SK-N-SH treated with all-trans-retinoic acid at 6 μM for 48 hours (cell line): ENCODE measurements around the gene SLC29A3.

Experiments
- ATAC-seq: fragments of 200-7000 bp; cut with Tn5 transposase; 3 replicates; pipeline ENCODE4 v1.9.1; 2020; ENCODE audit warnings: mild to moderate bottlenecking, moderate library complexity
- BACH2 ChIP-seq: fragments of 250-450 bp; sonication (Bioruptor Pico); IDR thresholded peaks from 2 replicates; pipeline ENCODE4 v1.9.0; 2021; ENCODE audit warnings: mild to moderate bottlenecking, borderline replicate concordance
- CSDC2 ChIP-seq: fragments of 250-450 bp; sonication (Bioruptor Pico); IDR thresholded peaks from 2 replicates; pipeline ENCODE4 v1.5.0; 2020; ENCODE audit warnings: mild to moderate bottlenecking, moderate library complexity
- ESRRG ChIP-seq: fragments of 250-450 bp; sonication (Bioruptor Pico); IDR thresholded peaks from 2 replicates; pipeline ENCODE4 v1.6.1; 2021; ENCODE audit warnings: mild to moderate bottlenecking
- ISL1 ChIP-seq: fragments of 250-450 bp; sonication (Bioruptor Pico); IDR thresholded peaks from 2 replicates; pipeline ENCODE4 v2.1.2; 2022; ENCODE audit warnings: mild to moderate bottlenecking, moderate library complexity
- OSR1 ChIP-seq: fragments of 250-450 bp; sonication (Bioruptor Pico); IDR thresholded peaks from 2 replicates; pipeline ENCODE4 v1.8.0; 2022; ENCODE audit warnings: moderate library complexity, mild to moderate bottlenecking, inconsistent platforms
- PPARA ChIP-seq: fragments of 250-450 bp; sonication (Bioruptor Pico); IDR thresholded peaks from 2 replicates; pipeline ENCODE4 v1.5.0; 2020; ENCODE audit warnings: mild to moderate bottlenecking, borderline replicate concordance
- RARB ChIP-seq: fragments of 250-450 bp; sonication (Bioruptor Pico); IDR thresholded peaks from 2 replicates; pipeline ENCODE4 v1.8.0; 2021; ENCODE audit warnings: mild to moderate bottlenecking, moderate library complexity
- SNAI2 ChIP-seq: fragments of 250-450 bp; sonication (Bioruptor Pico); IDR thresholded peaks from 2 replicates; pipeline ENCODE4 v1.5.0; 2020; ENCODE audit warnings: mild to moderate bottlenecking, moderate library complexity
- TCF4 ChIP-seq: fragments of 250-450 bp; sonication (Bioruptor Pico); IDR thresholded peaks from 2 replicates; pipeline ENCODE4 v1.8.0; 2021; ENCODE audit warnings: mild to moderate bottlenecking, moderate library complexity, borderline replicate concordance
- TOX ChIP-seq: fragments of 250-450 bp; sonication (Bioruptor Pico); IDR thresholded peaks from 2 replicates; pipeline ENCODE4 v1.8.0; 2021; ENCODE audit warnings: mild to moderate bottlenecking, moderate library complexity, borderline replicate concordance
- ZC3H10 ChIP-seq: fragments of 250-450 bp; sonication (Bioruptor Pico); IDR thresholded peaks from 2 replicates; pipeline ENCODE4 v1.5.1; 2021; ENCODE audit warnings: mild to moderate bottlenecking, moderate library complexity
- ZFP3 ChIP-seq: fragments of 250-450 bp; sonication (Bioruptor Pico); IDR thresholded peaks from 2 replicates; pipeline ENCODE4 v1.5.0; 2020; ENCODE audit warnings: mild to moderate bottlenecking, moderate library complexity
- ZFP30 ChIP-seq: fragments of 450-650 bp; formaldehyde crosslinking; IDR thresholded peaks from 2 replicates; pipeline ENCODE4 v1.5.0; 2022; ENCODE audit warnings: mild to moderate bottlenecking, moderate library complexity
- ZNF565 ChIP-seq: fragments of 450-650 bp; formaldehyde crosslinking; conservative IDR thresholded peaks from 2 replicates; pipeline ENCODE4 v1.5.0; 2020; ENCODE audit warnings: low read depth, mild to moderate bottlenecking, moderate library complexity
- ZNF70 ChIP-seq: fragments of 450-650 bp; formaldehyde crosslinking; IDR thresholded peaks from 2 replicates; pipeline ENCODE4 v1.5.0; 2020; ENCODE audit warnings: mild to moderate bottlenecking, moderate library complexity
- ZNF8 ChIP-seq: fragments of 450-650 bp; formaldehyde crosslinking; IDR thresholded peaks from 2 replicates; pipeline ENCODE4 v1.5.0; 2020; ENCODE audit warnings: mild to moderate bottlenecking, moderate library complexity
- TF ChIP-seq, protein P1 (sequence below): fragments of 250-450 bp; sonication (Bioruptor Pico); IDR thresholded peaks from 2 replicates; pipeline ENCODE4 v1.8.0; 2020; ENCODE audit warnings: mild to moderate bottlenecking, moderate library complexity, borderline replicate concordance
- TF ChIP-seq, protein P2 (sequence below): fragments of 250-450 bp; sonication (Bioruptor Pico); IDR thresholded peaks from 2 replicates; pipeline ENCODE4 v1.5.1; 2020; ENCODE audit warnings: low read depth, mild to moderate bottlenecking, moderate library complexity
- TF ChIP-seq, protein P3 (sequence below): fragments of 250-450 bp; sonication (Bioruptor Pico); IDR thresholded peaks from 2 replicates; pipeline ENCODE4 v1.5.0; 2020; ENCODE audit warnings: mild to moderate bottlenecking, moderate library complexity
- TF ChIP-seq, protein P4 (sequence below): fragments of 250-450 bp; sonication (Bioruptor Pico); IDR thresholded peaks from 2 replicates; pipeline ENCODE4 v1.5.1; 2021; ENCODE audit warnings: mild to moderate bottlenecking, moderate library complexity
- TF ChIP-seq, protein P5 (sequence below): fragments of 250-450 bp; sonication (Bioruptor Pico); IDR thresholded peaks from 2 replicates; pipeline ENCODE4 v1.8.0; 2021; ENCODE audit warnings: low read depth, mild to moderate bottlenecking, moderate library complexity, borderline replicate concordance

The SLC29A3 gene

DNA sequence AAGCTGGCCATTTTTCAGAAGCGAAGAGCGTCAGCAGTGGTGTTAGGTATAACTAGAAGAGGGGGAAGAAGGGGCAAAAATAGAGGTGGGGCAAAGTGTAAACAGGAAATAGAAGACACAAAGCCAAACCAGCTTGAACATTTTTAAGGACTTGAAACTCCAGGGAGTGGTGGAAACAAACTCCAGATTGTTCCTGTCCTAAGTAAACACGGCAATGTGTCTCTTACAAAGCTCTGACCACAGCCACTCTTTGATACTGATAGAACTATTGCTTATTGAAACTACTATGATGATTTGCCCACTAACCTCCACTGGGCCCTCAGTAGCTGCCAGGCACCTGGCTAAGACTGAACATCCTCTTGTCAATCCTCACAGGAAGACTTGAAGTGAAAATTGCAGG is 56.9 kb downstream of the SLC29A3 start:
- no peak for ATAC-seq
- no peak for TF ChIP-seq PPARA (CRISPR knock-in tag)
- no peak for TF ChIP-seq ESRRG
- TF ChIP-seq, protein P1, sequence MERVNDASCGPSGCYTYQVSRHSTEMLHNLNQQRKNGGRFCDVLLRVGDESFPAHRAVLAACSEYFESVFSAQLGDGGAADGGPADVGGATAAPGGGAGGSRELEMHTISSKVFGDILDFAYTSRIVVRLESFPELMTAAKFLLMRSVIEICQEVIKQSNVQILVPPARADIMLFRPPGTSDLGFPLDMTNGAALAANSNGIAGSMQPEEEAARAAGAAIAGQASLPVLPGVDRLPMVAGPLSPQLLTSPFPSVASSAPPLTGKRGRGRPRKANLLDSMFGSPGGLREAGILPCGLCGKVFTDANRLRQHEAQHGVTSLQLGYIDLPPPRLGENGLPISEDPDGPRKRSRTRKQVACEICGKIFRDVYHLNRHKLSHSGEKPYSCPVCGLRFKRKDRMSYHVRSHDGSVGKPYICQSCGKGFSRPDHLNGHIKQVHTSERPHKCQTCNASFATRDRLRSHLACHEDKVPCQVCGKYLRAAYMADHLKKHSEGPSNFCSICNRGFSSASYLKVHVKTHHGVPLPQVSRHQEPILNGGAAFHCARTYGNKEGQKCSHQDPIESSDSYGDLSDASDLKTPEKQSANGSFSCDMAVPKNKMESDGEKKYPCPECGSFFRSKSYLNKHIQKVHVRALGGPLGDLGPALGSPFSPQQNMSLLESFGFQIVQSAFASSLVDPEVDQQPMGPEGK, result no peak
- TF ChIP-seq, all 23 proteins: peak for 0

DNA sequence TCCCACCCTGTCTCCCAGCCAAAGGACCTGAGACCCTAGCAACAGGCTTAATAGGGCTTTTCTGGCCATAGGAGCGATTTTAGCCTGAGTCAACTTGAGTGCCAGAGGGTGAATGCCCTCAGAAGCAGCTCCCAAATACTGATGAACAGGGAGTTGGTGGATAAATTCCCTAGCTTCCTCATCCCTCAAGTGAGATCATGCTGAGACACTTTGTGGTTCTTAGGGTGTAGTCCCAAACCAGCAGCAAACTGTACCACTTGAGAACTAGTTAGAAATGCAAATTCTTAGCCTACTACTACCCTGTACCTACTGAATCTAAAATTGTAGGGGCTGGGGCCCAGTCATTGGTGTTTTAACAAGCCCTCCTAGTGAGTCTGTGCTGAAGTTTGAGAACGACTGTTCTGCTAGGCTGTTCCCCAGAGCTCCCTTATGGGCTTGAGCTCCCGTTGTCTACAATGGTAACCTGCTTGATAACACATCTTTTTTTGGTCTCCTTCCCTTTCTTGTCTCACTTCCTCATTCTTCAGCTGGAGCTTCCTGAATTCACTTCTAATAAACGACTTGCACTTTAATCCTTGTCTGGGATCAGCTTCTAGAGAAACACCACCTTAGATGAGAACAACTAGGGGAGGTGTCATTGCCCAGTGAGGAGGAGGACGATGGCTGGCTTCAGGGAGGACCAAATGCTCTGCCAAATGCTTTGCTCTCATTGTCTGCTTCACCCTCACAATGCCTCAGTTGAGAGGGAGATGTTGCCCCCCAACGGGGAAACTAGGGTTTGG is 59.5 kb downstream of the SLC29A3 start:
- ATAC-seq, result no peak
- no peak for TF ChIP-seq PPARA (CRISPR knock-in tag)
- TF ChIP-seq, protein P2, sequence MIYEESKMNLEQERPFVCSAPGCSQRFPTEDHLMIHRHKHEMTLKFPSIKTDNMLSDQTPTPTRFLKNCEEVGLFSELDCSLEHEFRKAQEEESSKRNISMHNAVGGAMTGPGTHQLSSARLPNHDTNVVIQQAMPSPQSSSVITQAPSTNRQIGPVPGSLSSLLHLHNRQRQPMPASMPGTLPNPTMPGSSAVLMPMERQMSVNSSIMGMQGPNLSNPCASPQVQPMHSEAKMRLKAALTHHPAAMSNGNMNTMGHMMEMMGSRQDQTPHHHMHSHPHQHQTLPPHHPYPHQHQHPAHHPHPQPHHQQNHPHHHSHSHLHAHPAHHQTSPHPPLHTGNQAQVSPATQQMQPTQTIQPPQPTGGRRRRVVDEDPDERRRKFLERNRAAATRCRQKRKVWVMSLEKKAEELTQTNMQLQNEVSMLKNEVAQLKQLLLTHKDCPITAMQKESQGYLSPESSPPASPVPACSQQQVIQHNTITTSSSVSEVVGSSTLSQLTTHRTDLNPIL (CRISPR knock-in tag), result no peak
- no peak for TF ChIP-seq OSR1
- TF ChIP-seq ZFP30 (CRISPR knock-in tag), result no peak
- TF ChIP-seq ISL1 (CRISPR knock-in tag), result no peak
- no peak for TF ChIP-seq ZC3H10 (CRISPR knock-in tag)
- no peak for TF ChIP-seq TCF4
- no peak for TF ChIP-seq SNAI2 (CRISPR knock-in tag)
- TF ChIP-seq, protein P3, sequence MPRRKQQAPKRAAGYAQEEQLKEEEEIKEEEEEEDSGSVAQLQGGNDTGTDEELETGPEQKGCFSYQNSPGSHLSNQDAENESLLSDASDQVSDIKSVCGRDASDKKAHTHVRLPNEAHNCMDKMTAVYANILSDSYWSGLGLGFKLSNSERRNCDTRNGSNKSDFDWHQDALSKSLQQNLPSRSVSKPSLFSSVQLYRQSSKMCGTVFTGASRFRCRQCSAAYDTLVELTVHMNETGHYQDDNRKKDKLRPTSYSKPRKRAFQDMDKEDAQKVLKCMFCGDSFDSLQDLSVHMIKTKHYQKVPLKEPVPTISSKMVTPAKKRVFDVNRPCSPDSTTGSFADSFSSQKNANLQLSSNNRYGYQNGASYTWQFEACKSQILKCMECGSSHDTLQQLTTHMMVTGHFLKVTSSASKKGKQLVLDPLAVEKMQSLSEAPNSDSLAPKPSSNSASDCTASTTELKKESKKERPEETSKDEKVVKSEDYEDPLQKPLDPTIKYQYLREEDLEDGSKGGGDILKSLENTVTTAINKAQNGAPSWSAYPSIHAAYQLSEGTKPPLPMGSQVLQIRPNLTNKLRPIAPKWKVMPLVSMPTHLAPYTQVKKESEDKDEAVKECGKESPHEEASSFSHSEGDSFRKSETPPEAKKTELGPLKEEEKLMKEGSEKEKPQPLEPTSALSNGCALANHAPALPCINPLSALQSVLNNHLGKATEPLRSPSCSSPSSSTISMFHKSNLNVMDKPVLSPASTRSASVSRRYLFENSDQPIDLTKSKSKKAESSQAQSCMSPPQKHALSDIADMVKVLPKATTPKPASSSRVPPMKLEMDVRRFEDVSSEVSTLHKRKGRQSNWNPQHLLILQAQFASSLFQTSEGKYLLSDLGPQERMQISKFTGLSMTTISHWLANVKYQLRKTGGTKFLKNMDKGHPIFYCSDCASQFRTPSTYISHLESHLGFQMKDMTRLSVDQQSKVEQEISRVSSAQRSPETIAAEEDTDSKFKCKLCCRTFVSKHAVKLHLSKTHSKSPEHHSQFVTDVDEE, result no peak
- TF ChIP-seq ZNF8 (CRISPR knock-in tag), result no peak
- TF ChIP-seq RARB (CRISPR knock-in tag), result no peak
- TF ChIP-seq, protein P4, sequence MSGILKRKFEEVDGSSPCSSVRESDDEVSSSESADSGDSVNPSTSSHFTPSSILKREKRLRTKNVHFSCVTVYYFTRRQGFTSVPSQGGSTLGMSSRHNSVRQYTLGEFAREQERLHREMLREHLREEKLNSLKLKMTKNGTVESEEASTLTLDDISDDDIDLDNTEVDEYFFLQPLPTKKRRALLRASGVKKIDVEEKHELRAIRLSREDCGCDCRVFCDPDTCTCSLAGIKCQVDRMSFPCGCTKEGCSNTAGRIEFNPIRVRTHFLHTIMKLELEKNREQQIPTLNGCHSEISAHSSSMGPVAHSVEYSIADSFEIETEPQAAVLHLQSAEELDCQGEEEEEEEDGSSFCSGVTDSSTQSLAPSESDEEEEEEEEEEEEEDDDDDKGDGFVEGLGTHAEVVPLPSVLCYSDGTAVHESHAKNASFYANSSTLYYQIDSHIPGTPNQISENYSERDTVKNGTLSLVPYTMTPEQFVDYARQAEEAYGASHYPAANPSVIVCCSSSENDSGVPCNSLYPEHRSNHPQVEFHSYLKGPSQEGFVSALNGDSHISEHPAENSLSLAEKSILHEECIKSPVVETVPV, result no peak

DNA sequence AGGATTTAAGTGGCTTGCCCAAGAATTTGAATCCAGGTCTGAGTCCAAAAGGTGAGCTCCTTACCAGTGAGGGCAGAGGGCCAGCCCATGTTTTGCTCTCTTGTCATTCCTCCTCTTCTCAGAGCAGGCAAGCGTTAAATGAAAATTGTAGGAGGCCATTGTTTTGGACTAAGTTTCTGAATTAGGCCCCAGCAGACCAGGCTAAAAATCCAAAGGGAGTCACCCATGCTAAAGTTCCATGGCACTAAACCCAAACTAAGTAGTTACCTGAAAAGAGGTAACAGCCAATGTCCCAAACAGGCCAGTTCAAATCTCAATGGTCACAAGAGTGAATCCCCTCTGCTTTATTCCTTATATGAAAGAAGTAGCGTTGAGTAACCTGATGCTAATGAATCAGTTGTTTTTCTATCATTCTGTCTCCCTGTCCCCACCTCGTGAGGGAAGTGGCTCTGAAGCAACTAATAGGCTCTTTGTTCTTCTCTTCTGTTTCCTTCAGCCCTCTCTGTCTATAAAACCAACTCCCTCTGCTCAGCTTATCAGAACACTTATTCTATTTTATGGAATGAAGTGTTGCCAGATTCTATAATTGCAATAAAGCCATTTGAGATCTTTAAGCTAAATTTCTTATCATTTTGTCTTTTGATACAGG is 60.2 kb downstream of the SLC29A3 start:
- no peak for ATAC-seq
- TF ChIP-seq TOX (CRISPR knock-in tag) (no peak), ISL1 (CRISPR knock-in tag) (no peak), TCF4 (no peak), ZNF70 (no peak), ZFP30 (CRISPR knock-in tag) (no peak), OSR1 (no peak), ZFP3 (no peak), ESRRG (no peak), ZNF565 (CRISPR knock-in tag) (no peak), BACH2 (no peak), CSDC2 (CRISPR knock-in tag) (no peak), ZC3H10 (CRISPR knock-in tag) (no peak)
- TF ChIP-seq, protein P4, result no peak
- TF ChIP-seq, protein P2 (CRISPR knock-in tag), result no peak
- TF ChIP-seq, protein P5, sequence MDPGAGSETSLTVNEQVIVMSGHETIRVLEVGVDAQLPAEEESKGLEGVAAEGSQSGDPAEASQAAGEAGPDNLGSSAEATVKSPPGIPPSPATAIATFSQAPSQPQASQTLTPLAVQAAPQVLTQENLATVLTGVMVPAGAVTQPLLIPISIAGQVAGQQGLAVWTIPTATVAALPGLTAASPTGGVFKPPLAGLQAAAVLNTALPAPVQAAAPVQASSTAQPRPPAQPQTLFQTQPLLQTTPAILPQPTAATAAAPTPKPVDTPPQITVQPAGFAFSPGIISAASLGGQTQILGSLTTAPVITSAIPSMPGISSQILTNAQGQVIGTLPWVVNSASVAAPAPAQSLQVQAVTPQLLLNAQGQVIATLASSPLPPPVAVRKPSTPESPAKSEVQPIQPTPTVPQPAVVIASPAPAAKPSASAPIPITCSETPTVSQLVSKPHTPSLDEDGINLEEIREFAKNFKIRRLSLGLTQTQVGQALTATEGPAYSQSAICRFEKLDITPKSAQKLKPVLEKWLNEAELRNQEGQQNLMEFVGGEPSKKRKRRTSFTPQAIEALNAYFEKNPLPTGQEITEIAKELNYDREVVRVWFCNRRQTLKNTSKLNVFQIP (CRISPR knock-in tag), result no peak
- TF ChIP-seq, protein P1, result no peak
